IMR-90 (cell line): Measurements from ENCODE around the gene SBF2.

ENCODE experiments used
- CEBPB ChIP-seq: IDR thresholded peaks from 2 replicates; pipeline ENCODE4 v1.6.1; 2012; ENCODE audit warnings: low read depth, low read length, improper control_type of control experiment
- CHD1 ChIP-seq: IDR thresholded peaks from 2 replicates; pipeline ENCODE4 v1.6.1; 2012; ENCODE audit warnings: low read depth, low read length, improper control_type of control experiment
- FOS ChIP-seq: fragments of 150-350 bp; IDR thresholded peaks from 2 replicates; pipeline ENCODE4 v1.6.1; 2016; ENCODE audit warnings: low read depth, low read length
- MAFK ChIP-seq: IDR thresholded peaks from 2 replicates; pipeline ENCODE4 v1.6.1; 2012; ENCODE audit warnings: low read depth, low read length, improper control_type of control experiment
- MAZ ChIP-seq: IDR thresholded peaks from 2 replicates; pipeline ENCODE4 v1.6.1; 2012; ENCODE audit warnings: low read depth, mild to moderate bottlenecking, low read length, improper control_type of control experiment, moderate library complexity, borderline replicate concordance
- MXI1 ChIP-seq: IDR thresholded peaks from 2 replicates; pipeline ENCODE4 v1.6.1; 2012; ENCODE audit warnings: low read depth, mild to moderate bottlenecking, low read length, moderate library complexity, borderline replicate concordance
- NFE2L2 ChIP-seq: fragments of 150-350 bp; IDR thresholded peaks from 2 replicates; pipeline ENCODE4 v1.6.1; 2016; ENCODE audit warnings: low read depth, mild to moderate bottlenecking, low read length
- POLR2A ChIP-seq: IDR thresholded peaks from 2 replicates; pipeline ENCODE4 v1.6.1; 2012; ENCODE audit warnings: mild to moderate bottlenecking, low read depth, low read length
- RAD21 ChIP-seq: IDR thresholded peaks from 2 replicates; pipeline ENCODE4 v1.6.1; 2012; ENCODE audit warnings: low read length, improper control_type of control experiment
- RFX5 ChIP-seq: IDR thresholded peaks from 2 replicates; pipeline ENCODE4 v1.8.0; 2012; ENCODE audit warnings: low read depth, mild to moderate bottlenecking, low read length, moderate library complexity
- SMC3 ChIP-seq: fragments of 150-350 bp; IDR thresholded peaks from 2 replicates; pipeline ENCODE4 v1.6.1; 2016; ENCODE audit warnings: low read depth, mild to moderate bottlenecking, antibody characterized with exemption, low read length, moderate library complexity
- USF2 ChIP-seq: fragments of 150-350 bp; IDR thresholded peaks from 2 replicates; pipeline ENCODE4 v1.6.1; 2017; ENCODE audit warnings: mild to moderate bottlenecking, antibody characterized with exemption, low read length, low read depth
- TF ChIP-seq, protein P1 (sequence below): conservative IDR thresholded peaks from 2 replicates; pipeline ENCODE4 v1.5.1; 2012; ENCODE audit warnings: mild to moderate bottlenecking, low read depth, low read length, improper control_type of control experiment

- TF ChIP-seq USF2: no peak
- TF ChIP-seq FOS: no peak
- TF ChIP-seq, protein P1, sequence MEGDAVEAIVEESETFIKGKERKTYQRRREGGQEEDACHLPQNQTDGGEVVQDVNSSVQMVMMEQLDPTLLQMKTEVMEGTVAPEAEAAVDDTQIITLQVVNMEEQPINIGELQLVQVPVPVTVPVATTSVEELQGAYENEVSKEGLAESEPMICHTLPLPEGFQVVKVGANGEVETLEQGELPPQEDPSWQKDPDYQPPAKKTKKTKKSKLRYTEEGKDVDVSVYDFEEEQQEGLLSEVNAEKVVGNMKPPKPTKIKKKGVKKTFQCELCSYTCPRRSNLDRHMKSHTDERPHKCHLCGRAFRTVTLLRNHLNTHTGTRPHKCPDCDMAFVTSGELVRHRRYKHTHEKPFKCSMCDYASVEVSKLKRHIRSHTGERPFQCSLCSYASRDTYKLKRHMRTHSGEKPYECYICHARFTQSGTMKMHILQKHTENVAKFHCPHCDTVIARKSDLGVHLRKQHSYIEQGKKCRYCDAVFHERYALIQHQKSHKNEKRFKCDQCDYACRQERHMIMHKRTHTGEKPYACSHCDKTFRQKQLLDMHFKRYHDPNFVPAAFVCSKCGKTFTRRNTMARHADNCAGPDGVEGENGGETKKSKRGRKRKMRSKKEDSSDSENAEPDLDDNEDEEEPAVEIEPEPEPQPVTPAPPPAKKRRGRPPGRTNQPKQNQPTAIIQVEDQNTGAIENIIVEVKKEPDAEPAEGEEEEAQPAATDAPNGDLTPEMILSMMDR: no peak
- TF ChIP-seq SMC3: no peak
- TF ChIP-seq RAD21: no peak
- no peak for TF ChIP-seq CEBPB
- TF ChIP-seq POLR2A: no peak
- no peak for TF ChIP-seq CHD1
- no peak for TF ChIP-seq MAZ
- TF ChIP-seq RFX5: no peak
- TF ChIP-seq MAFK: no peak
- TF ChIP-seq MXI1: no peak
- TF ChIP-seq NFE2L2: no peak
Measured at GRCh38 chr11:9823887-9824385, 470.1 kb downstream of the SBF2 start.
